ENCODE results near the gene NOLC1.
A peak's percentile ranks its signal among the peaks of the same experiment; 100 is the strongest.

NOLC1 gene

DNA sequence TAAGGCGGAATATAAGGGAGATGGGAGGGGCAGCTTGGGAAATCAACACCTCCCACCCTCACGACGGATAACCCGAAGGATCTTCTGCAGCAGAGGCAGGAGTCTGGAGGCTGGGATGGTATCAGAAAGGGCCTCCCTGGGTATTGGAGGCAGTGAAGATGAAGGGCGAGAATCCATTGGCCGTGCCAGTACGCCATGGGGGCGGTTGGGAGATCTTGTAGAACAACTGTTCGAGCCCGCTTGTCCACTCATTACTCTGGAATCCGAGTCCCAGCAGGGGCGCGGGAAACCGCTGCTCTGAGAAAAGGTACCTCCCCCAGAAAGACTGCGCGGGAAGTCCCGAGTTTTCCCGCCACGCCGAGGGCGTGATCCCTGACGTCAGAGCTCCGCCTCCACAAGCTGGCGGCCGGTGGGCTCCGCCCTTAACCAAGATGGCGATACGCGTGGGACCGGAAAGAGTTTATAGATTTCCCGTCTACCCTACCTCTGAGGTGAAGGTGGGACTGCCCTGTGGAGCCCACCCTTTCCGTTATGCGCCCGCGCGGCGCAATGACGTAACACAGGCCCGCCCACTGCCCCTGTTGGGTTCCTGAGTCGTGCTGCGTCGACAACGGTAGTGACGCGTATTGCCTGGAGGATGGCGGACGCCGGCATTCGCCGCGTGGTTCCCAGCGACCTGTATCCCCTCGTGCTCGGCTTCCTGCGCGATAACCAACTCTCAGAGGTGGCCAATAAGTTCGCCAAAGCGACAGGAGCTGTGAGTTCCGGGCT, at the start of gene NOLC1:
TSS of gene NOLC1 (plus strand) at position 616 of the 771 bp plus-strand sequence. CDS start at position 638, 22 bp downstream.
- DNase-seq, result peak; percentile 94

DNA sequence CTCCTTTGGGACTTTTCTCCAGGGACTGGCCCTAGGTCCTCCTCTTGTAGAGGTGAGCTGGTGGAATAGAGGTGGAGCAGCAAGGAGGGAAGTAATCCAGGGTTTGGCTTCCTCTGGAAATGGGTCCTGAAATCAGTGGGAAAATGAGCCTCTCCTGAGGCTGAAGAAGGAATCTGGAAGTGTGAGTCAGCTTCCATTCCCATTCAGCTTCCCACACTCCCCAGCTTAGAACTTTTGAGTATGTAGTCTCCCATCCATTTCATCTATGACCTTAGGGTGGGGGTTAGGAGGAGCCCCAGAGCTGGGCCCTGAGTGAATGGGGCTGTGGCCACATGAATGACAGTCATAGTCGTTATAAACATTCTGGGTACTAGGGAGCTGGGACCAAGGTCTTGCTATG, 49.8 kb upstream of the NOLC1 start:
- no peak for DNase-seq

DNA sequence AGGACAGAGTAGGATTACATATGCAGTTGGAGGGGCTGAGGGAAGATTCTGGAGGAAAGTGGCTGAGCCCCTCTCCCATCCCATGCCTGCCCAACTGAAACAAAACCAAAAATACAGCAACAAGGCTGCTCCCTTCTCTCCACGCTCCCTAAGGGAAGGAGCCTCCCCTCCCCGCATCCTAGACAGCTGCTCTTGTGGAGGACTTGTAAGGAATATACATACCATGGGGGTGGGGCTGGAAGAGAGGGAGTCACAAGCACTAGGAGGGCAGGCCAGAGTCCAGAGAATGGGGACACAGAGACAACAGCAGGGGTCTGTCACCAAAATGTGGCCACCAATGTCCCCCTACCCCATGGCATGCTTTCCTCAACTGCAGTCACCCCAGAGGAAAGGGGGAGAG, 45.2 kb upstream of the NOLC1 start:
- no peak for DNase-seq

DNA sequence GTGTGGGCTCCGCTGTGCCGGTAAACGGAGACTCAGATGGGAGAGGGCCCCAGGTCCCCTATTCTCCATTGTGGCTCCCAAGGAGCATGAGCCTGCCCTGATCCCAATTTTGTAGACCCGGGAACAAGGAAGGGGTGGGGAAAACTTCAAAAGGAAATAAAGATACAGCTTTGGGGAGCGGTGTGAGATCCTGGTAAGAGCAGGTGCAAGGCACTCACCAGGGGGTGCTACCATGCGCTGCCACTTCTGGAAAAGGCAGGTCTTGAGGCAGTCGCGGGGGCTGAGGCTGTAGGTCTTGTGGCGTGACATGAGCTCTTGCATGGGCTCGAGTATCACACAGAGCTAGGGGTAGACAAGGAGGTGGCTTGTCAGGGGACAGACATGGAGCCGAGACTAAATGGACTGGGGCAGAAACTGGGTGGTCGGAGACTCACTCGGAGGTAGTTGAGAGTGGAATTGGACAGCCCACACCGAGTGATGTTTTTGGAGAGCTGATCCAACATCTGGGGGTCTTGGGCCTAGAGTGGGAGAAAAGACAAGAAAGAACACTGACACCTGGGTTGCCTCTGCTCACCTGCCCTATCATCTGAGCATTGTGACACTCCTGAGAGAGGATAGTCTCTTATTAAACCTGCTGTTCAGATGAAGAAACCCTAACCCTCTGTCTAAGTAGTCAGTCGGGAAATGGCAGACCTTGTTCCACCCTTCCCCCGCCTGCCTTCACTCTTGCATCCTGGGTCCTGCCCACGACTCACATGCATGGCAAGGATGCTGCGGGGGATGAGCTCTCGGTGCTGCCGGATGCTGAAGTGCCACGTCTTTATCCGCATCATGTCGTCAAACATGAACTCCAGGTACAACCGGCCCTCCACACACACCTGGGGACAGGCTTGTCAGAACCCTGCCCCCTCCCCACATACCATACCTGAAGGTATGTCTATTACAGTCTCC, 42.7 kb upstream of the NOLC1 start:
- no peak for DNase-seq

DNA sequence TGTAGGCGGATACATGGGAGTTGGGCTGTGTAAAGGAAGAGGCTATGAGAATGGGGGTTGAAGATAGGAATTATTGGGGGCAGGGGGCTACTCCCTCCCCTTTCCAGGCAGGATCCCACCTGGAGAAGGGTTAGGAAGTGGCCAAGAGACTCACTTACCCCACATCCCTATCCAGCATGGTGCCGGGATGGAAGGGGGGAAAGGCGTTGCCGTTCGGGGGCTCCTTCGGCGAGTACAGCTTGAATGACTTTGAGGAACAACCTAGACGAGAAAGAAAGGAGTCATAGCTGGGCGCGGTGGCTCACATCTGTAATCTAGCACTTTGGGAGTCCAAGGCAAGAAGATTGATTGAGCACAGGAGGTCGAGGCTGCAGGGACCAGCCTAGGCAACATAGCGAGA, 40.9 kb upstream of the NOLC1 start:
- no peak for DNase-seq

DNA sequence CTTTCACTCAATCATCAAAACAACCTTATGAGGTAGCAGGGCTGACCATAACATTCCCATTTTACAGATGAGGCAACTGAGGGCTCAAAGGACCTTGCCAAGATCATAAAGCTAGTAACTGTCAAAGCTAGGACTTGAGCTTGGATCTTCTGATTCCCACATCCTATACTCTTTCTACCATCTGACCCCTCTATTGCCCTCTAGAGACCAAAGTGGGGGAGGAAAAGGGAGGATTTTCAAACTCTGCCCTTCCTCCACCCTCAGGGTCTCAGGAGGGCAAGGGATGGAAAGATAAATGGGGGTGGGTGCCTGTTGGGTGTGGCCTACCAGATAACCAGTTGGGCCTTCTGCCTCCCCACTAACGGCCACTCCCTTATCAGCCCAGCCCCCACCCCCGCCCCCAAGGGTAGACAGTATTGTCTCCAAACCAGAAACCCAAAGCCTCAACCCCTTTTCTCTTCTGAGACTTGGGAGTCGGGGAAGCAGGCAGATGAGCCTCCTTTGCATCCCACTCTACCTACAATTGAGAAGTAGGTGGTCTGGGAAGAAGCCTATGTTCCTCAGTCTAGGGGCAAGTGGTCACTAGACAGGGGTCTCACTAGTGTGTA, 39.9 kb upstream of the NOLC1 start:
- no peak for DNase-seq

DNA sequence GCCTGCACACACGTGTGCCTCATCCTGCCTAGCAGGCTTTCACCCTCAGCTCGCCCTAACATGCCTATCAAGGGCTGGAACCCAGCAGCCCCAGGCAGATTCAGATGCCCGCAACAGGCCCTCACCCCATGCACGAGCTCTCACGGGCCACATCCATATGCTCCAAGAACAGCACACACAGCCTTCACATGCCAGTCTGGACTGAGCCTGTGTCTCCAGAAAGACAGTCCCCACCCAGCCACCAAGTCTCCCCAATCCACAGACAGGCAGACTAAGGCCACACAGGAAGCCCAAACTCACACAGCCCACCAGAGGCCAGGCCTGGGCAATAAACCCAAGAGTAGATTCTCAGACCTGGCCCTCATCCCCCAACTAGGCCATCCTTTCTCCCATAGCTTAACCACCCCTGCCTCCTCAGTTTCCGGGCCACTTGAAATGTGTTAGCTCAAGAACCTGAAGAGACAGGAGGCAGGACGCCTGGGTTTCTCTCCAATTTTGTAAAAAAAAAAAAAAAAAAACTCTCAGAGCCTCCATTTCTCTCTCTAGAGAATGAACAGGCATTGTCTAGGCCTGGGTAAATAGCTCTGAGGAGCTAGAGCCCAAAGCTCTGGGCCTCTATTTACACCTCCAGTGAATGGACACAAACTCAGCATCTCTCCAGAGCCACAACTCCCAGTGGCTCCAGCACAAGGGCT, 38.8 kb upstream of the NOLC1 start:
- DNase-seq, result no peak

DNA sequence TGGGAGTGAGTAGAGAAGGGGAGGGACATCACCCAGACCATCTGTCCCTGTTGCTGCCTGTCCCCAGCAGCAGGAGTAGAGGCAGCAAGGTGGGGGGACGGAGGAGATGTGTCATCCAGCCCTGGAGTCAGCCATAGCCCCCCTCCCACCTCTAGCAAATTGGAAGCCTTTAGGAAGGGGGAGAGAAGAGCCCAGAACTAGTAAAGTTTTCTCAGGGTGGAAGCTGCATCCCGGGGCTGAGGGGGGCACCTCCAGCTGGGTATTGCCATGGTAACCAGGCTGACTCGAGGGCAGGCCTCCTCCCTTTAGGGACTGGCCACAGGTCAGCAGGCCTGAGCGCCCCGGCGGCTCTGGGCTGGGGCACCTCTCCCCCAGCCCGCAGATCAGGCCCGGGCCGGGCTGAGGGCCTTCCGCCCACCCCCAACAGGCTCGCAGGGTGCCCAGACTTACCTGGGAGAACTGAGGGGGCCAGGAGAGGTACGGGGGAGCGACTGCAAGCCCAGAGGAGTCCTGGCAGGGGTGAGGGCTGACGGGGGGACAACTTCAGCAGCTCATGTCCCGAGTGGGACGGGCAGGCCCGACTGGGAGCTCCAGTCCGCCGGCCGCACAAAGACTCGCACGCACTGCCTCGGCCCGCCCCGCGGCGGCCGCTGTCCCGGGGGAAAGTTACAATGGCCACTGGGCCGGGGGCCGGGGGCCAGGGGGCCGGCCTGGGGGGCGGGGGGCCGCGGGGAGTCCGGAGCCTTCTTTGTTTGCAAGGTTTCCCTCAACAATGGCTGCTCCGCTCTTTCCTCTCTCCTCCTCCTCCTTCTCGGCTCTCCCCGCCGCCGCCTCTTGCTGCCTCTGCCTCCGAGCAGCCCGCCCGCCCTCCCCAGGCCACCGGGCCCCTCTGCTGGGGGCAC, 38.0 kb upstream of the NOLC1 start:
- DNase-seq, result no peak

DNA sequence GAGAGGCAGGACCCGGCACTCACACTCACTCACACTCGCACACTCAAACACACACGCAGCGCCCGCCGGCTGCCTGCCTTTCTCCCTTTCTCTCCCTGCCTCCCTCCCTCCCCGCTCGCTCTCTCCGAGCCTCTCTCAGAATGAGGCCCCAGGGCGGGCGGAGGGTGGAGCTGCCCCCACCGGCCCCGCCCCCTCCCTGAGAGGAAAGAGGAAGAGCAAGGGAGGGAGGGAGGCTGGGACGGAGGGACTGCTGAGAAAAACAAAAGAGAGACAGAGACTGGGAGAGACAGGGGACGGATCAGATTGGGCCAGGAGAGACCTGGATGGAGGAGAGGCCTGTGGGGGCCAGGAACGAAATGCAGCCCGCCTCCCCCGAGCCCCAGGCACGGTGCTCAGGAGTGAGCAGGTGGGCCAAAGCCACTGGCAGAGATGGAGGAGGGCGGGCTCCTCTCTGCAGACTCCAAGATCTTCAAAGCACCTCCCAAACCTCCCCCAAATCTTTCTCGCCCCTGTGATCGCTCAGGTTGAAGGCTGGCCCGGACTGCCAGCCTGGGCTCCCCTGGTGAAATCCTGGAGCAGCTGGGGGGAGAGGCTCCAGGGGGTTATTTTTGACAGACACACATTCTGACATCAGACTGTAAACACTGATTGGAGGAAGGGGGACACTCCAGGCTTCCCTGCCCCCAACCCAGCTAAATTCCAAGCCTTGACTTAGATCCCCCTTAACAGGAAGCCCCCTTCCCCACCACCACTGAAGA, 37.1 kb upstream of the NOLC1 start:
- DNase-seq, result peak; percentile 51

DNA sequence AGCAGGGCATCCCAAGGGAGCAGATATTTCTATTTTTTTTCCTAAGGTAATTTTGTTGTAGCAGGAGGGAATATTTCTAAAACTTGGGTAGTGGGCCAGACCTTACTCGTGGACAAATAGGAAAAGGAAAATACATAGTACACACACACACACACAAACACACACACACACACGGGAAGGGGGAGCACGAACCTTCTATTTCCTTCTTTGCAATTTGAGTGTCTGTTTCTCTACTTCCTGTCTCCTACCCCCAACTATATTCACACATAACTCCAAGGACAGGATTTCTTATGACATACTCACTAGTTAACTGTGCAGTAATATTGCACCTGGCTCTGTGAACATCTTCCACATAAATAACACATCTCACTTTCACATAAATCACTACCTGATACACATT, 36.4 kb upstream of the NOLC1 start:
- no peak for DNase-seq

DNA sequence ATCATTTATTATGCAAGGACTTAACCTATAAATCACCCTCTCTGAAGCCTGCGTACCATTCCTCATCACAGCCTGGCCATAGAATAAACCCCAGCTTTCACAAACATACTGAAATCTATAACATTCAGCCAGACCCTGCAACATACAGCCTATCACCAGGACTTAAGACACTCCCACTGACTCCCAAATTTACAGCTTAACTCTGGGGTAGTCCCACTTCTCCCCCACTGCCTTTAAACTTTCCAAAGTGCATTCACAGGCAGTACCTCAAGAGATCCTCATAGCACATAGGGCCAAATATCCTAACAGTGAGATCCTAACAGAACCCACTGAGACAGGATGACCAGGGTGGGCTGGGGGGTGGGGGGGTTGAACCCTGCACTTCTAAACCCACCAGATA, 35.5 kb upstream of the NOLC1 start:
- DNase-seq, result no peak

DNA sequence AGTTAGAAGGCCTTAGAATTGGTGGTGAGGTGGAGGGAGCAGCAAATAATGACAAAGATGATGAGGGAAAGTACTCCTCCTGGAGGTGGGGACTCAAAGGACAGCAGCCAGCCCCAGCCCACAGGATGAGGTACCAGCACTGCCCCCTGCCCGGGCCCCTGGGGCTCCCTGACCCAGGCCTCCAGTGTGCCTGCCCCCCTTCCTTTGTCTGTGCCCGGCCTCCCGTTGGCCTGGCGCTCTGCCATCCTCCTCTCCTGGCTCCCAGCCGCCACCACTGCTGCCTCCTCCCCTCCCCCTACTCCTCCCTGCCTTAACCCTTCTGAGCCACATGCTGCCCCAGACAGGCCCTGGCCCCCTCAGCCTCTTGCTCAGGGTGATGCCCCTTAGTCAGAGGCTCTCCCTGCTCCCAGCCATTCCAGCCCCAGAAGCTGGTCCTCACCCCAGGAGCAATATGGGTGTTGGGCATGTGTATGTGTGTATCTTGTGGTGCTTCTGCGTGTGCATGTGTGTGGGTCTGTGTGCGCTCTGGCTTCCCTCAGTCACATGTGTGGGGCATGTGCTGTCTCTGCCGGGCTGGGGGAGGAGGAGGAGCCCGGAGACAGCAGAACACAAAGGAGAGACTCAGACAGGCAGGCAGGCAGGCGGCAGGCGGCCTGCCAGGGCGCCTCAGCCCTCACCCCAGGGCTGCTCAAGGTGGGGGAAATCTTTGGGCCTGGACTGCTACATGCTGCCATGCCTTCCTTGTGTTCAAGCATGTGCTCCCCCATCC, 34.6 kb upstream of the NOLC1 start:
- DNase-seq, result peak; percentile 51

DNA sequence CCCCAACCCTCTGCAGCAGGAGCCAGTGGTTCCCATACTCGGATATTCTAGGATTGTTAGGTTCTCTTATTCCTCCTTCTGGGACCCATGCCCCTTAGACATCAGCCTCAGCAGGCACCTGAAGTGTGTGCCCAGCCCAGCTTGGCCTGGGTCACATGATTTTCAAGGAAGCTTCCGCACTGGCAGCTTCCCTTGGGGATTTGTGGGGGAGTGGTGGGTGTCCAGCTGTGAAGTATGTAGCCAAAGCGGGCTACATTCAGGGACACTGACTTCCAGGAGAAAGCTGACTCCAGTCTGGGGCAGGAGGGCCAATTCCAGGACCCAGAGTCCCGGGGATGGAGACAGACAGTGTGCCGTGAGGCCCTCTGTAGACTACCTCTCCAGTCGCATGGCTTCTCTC, 33.3 kb upstream of the NOLC1 start:
- DNase-seq, result no peak

DNA sequence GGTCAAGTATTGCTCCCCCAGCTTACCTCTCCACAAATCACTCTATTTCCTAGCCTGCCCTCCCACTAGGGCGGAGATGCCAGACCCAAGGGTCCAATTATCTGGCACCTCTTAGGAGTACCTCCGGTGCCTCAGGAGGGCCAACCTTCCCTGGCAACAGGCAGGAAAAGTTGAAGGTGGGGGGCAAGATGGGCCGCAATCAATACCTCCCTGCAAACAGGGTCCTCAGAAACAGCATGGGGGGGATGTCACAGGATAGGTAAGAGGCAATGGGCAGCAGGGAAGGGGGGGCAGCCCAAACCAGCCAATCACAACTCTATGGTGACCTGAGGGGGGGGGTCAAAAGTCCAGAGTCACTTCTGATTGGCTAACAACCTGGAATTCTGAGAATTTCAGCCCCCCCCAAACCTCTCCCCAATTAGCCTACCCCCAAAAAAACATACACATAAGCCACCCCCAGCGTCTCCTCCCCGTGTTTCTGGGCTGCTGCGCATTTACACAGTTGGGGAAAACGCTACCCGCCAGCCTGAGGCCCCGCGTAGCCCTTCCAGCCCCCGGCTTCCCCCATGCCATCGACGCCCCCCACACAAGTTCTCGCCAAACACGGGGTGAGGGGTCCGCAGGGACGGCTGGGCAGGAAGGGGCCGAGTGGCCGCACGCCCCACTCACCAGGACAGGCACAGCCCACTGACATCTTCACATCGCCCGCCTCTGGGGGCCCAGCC, 32.6 kb upstream of the NOLC1 start:
- no peak for DNase-seq

DNA sequence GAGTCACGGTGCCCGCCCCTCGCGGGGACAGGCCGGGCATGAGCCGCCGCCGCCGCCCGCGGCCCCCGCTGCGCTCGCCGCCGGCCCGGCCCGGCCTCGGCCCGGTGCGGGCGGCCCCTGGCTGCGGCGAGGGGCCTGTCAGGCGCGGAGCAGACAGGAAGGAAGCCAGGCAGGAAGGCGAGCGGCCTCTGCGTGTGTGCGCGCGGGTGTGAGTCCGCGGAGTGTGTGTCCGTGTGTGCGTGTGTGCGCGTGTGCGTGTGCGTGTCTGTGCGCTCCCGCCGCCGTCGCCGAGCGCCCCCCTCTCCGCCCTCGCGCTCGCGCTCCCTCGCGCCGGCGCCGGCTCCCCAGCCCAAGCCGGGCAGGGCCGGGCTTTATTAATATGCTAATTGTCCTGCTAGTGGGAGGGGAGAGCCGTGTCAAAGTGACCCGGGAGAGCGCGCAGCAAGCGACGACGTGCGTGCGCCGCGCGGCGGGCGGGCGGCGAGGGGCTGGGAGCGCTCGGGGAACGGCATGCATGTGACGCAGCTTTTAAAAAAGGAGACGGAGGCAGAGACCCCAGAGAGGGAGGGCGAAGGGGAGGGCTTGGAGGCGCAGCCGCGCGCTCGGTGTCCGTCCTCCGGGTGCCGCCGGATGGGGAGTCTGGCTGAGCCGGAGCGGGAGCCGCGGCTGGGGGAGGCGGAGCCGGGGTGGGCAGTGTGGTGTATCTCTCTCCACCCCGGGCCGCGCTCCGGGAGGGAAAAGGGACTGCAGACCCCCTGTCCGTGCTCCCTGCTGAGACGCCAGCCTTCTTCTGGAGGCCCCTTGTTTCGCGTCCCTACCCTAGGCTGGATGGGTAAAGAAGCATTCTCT, 31.8 kb upstream of the NOLC1 start, which contains the start of gene LDB1:
TSS of gene LDB1 (minus strand) at position 227 of the 849 bp plus-strand sequence. CDS start 258 bp downstream, outside the sequence.
- peak; percentile 43 for DNase-seq

DNA sequence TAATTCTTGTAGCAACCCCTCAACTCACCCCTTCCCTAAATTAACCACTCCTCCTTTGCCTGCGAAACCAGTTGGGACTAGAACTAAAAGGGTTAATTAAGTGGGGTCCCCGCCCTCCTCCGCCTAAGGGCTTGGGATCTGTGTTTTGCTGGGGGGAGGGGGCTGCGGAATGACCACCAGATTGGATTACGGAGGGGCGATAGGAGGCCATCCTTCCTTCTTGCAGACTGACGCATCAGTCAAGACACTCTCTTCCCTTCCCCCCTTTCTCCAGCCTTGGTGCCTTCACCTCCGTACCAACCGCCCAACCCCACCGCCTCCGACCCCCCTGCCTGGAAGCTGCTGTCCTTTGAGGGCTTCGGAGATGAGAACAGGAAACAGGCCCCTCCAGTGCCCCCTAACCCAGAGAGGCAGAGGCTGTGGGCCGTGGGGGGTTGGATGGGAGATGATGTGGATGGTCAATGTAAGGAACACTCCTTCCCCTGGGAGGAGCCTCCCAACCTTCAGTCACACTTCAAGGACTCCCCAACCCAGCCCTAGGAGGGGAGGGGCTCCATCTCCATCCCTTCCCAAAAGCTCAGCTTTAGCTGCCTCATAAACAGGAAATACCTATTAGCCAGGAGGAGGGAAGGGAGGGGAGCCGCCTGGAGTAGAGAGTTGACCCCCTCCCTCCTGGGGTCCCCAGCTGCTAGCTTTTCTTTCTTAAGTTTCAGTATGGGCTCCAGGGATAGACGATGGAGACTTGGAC, 31.0 kb upstream of the NOLC1 start:
- no peak for DNase-seq

DNA sequence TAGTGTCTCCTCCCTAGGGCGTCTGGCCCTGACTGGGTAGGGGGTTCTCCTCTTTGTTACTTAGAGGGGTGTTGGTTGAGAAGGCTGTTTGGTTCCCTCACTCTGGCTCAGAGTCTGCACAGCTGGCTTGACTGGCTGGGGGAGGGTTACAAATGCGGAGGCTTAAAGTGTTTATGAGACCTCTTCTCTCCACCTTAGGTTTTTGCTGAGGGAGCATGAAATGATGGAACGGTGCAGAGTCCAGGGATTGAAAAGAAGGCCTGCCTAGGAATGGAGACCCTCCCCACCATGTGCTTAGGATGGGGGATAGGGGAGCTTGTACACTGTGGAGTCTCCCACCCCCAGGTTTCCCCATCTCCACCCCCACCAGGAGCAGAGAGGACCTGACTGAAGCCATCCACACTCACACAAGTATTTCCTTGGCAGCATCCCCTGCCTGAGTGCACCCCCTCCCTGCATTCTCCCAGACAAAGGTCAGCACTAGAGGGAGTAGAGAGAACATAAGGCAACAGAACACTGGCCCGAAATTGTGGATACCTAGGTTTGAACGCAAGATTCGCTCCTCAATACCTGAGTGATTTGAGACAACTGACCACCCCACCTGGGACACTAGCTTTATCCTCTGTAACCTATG, 30.3 kb upstream of the NOLC1 start:
- no peak for DNase-seq

Data from NCI-H1105 treated with DMSO at 0.1 percent for 48 hours (cell line).